ENCODE results near the gene ZNF552.

GRCh38 chr19:57789288-57789687 is 25.4 kb downstream of the ZNF552 start:
- no peak for TF ChIP-seq CTCF (IDR thresholded peaks at IDR 0.05; ENCODE audit: borderline replicate concordance, extremely low read depth, low read length, poor library complexity, severe bottlenecking)
- TF ChIP-seq EZH2 (IDR thresholded peaks at IDR 0.05; ENCODE audit: borderline replicate concordance, low read depth, low read length, severe bottlenecking), result no peak
